Endometrial microvascular endothelial cells (primary cell): ENCODE results near the gene AHCTF1. TPM values are rescaled to one million over a fixed set of nuclear protein-coding genes. Genes with fewer than 3 reads are reported as not detected.
"Not testable (repeated sequence)": the region's sequence is repeated elsewhere in the genome, so short reads cannot be mapped to it uniquely, and the experiment has no call there.

Experiments
- in situ Hi-C: cut with HindIII; loops from 2 replicates; pipeline ENCODE4 v1.10.0; 2017; ENCODE audit warnings: low sequenced_read_pairs, low pct_unique_long_range_greater_than_20kb; ENCODE audit errors: inconsistent ontology term
- total RNA-seq: library from RNA; depleted of rRNA; stranded (reverse); fragments of >200 nt; gene quantifications from one replicate; pipeline ENCODE4 v1.2.3, GENCODE V29; 2015; ENCODE audit errors: inconsistent ontology term

The AHCTF1 gene
- total RNA-seq, 1 donor from 2014 or later: 26.5 TPM

DNA sequence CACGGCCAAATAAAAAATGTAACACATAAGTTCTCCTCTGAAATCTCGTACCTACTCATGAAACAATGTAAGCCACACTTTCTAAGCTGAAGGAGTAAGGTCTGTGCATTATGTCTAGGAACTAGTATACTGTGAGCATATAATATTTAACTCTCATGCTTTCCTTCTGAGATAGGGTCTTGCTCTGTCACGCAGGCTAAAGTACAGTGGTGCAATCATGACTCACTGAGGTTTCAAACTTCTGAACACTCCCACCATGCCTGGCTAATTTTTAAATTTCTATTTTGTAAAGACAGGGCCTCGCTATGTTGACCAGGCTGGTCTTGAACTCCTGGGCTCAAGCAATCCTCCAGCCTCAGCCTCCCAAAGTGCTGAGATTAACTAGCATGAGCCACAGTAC, 71.3 kb downstream of the AHCTF1 start:
- in situ Hi-C loops: no loop called here

DNA sequence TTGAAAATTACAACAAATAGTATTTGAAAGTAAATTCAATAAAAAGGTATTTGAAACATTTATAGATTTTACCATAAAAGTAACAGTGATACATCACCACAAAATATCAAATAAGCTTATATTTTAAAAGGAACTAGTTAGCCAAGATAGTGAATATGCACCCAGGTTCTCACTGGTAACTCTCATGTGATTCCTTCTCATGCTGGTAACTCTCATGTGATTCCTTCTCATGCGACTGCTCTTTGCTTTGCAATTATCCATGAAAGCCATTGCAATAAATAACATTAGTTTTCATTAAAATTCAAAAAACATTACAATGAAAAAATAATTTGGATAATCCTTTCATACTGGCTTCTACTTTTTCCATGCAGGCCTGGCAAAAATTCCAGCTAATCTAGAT, 75.4 kb downstream of the AHCTF1 start:
- in situ Hi-C loops: no loop called here

DNA sequence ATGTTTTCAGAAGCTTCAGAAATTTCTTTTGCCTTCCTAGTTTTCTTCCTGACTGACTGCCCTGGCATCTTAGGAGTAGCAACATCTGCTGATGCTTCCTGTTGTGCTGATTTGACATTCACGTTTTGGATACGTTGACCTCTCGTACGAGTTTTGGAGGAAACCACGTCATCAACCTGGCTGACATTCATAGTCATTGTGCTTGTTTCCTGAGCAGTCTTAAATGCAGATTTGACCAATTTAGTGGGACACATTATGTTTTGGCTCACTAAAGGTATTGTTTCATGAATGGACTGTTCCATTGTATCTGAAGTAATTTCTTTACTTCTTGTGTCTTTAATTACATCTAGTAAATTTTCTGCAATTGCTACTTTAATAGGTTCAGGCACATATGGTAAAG, 81.1 kb downstream of the AHCTF1 start:
- in situ Hi-C loops: not testable (repeated sequence)

DNA sequence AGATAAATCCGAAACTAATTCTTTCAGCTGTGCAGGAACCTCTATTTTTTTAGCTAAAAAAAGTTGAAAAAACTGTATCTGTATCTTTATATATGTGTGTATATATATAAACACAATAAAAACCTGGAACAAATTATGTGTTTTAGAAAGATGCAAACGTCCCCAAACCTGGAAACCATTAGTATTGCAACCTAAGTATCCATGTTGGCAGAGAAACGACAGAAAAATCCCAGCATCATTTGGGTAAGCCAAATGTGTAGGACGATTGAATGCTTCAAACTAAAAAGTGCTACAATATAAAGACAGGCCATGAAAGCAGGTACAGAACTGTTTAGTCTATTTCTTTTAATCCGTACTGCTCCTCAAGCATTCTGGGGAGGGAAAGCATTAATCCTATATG, 87.9 kb downstream of the AHCTF1 start:
- in situ Hi-C loops: no loop called here

DNA sequence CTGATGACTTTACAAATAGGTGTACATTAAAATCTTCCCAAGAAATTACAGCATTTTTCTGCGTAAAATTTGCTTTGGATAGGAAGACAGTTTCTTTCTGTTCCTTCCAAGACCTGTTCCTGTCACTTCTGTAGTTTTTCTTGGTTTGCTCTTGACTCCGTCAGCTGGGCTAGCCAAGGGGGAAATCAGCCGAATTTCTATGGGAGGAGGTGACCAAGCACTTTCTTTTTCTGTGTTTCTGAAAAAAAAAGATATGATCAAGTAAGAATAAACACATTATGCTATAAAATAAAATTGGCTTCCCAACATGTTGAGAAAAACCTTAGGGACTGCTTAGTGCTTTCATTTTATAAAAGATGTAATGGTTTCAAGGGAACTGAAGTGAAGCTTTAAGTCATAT, 91.0 kb downstream of the AHCTF1 start:
- in situ Hi-C loops: not testable (repeated sequence)

DNA sequence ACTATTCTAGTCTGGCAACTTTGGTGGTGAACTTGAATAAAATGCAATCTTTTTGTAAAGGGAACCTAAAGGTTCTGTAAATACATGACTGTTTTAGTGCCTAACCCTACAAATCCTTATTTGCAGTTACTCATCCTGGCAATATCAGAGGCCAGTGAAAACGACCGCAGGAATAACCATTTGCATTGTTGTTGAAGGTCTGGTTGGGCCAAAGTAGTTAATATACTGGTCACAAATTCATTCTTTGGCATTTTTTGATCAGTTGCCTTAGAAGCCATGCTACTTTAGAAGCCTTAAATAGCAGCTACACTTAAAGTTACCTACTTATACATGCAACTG, 93.7 kb downstream of the AHCTF1 start:
- in situ Hi-C loops: no loop called here

DNA sequence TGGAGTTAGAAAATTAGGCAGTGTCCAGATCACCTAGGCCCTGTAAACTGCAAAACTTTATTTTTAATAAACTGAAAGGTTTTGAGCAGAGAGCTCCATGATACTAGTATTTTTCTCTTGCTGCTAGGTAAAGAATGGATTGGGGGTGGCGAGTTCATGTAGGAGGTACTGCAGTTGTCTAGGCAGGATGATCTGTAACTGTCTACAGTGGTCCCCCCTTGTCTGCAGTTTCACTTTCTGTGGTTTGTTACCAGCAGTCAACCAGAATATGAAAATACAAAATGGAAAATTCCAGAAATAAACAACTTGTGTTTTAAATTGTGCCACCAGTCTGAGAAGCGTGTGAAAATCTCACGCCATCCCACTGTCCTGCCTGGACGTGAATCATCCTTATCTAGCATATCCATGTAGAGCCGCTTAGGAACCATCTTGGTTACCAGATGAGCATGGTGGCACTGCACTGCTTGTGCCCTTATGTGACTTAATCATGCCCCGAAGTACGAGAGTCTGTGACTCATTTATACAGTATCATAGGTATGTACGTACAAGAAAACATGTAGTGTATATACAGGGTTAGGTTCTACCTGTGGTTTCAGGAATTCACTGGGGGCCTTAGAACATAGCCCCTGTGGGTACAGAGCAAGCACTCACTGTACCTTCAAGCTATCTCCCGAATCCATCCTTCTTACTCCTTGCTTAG, 94.2 kb downstream of the AHCTF1 start:
- in situ Hi-C loops: no loop called here

DNA sequence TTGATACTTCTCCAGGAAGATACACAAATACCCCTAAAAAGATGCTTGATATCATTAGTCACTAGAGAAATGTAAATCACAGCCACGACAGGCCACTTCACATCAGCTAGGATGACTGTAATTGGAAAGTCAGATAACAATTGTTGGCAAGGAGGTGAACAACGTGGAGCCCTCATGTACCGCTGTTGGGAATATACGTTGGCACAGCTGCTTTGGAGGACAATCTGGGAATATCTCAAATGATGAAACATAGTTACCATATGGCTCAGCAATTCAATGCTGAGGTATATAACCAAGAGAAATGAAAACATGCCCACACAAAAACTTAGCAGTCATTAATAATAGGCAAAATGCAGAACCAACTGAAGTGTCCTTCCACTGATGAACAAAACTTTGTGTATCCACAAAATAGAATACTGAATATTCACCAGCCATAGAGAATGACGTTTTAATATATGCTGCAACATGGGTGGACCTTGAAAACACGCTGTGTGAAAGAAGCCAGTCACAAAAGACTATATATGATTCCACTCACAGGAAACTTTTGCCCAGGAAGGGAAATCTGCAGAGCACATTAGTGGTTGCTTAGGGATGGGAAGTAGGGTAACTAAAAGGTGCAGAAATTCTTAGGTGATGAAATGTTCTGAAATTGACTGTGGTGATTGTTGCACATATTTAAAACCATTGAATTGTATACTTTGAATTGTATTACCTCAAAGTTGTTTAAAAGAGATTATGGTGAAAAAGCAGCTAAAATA, 95.4 kb downstream of the AHCTF1 start:
- in situ Hi-C loops: no loop called here

DNA sequence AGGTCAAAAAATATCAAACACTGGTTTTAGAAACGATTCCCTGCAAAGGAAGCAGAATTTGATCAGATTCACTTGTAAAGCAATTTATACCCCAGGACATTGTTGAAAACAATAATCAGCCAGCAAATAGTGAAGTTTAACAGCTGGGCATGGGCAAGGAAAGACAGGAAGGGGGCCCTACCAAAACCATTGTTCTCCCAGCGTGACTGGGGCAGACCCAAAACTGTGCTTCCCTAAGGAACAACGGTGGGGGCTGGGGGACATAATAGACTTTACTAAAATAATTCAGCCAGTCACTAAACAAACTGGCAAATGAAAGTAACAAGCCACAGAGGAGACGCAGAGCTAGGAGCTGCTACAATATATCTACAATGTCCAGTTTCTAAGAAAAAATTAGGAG, 100.2 kb downstream of the AHCTF1 start:
- in situ Hi-C loops: no loop called here

DNA sequence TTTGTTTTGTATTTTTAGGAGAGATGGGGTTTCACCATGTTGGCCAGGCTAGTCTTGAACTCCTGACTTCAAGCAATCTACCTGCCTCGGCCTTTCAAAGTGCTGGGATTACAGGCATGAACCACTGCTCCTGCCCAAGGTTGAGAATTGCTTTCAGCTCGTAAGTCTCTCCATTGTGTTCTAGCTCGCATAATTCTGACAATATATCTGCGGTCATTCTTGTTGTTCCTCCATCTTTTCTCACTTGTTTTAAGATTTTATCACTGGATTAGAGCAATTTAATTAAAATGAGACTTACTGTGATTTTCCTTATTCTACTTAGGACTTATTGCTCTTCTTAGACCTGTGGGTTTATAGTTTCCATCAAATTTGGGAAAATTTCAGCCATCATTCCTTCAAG, 102.9 kb downstream of the AHCTF1 start:
- in situ Hi-C loops: no loop called here

DNA sequence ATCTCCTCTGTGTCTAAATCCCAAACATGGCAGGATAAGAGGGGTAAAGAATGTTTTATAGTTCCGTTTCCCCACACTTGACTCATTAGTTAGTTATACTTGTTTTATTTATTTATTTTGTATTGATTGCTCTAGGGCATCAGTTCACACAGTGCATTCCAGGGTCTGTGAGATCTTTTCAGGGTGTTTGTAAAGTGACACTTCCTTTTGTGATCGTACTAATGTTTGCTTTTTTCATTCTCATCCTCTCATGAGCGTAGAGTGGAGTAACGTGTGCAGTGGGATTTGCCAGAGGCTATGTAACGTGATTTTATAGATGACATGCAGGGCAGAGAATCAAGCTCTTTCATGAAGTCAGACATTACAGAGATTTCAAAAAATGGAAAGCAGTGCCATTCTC, 104.4 kb downstream of the AHCTF1 start:
- in situ Hi-C loops: no loop called here

DNA sequence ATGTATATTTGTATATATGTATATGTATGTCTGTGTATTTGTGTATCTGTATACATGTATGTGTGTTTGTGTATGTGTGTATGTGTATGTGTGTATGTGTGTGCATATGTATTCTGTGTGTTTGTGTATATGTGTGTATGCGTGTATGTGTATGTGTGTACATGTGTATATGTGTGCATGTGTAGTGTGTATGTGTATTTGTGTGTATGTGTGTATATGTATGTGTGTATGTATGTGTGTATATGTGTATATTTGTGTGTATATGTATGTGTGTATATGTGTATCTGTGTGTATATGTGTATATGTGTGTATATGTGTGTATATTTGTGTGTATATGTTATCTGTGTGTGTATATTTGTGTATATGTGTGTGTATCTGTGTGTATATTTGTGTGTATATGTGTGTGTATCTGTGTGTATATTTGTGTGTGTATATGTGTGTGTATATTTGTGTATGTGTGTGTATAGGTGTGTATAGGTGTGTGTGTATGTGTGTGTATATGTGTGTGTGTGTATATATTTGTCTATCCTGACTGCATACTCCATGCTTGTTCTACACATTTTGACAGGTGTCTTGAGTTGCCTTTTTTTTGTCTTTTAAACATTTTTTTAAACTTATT, 106.1 kb downstream of the AHCTF1 start:
- in situ Hi-C loops: no loop called here

DNA sequence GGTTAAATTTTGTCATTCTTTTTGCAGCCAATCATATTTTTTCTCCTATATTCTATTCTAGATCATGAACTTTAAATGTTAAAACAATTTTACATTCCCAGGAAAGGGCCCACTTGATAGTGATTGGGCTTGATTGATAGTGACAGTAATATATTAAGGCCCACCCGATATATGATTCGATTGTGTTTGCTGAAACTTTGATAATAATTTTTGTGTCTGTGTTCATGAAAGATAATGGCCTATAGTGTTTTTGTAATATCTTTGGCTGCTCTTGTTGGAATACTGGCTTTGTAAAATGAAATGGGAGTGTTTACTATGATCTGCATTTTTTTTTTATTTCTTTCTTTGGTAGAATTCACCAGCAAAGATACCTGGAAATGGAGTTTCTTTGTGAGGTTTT, 107.2 kb downstream of the AHCTF1 start:
- in situ Hi-C loops: no loop called here

DNA sequence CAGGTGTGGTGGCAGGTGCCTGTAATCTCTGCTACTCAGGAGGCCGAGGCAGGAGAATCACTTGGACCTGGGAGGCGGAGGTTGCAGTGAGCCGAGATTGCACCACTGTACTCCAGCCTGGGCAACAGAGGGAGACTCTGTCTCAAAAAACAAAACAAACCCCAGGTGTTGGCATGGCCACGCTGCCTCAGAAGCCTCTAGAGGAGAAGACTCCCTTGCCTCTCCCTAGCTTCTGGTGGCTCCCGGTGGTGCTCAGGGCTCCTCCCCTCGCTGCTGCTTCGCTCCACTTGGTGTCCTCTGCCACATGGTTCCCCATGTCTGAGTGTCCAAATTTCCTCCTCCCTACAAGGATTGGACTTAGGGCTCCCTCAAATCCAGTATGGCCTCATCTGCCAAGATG, 109.6 kb downstream of the AHCTF1 start:
- in situ Hi-C loops: not testable (repeated sequence)

DNA sequence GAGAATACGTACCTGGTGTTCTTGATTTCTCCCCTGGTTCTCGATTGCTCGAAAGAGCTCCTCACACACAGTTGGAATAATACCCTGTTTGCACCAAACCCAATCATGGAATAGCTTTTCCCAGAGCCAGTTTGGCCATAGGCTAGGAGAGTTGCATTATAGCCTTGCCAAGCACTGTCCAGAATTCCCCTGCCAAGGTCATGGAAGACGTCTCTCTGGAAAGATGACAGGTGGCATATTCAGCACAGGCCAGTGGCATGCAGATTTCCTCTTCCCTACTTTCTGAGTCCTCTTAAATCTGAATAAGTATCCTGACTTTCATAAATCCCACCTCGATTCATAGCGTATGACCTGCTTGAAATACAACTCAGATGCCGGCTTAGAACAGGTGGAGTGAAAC, 111.1 kb downstream of the AHCTF1 start:
- in situ Hi-C loops: no loop called here

DNA sequence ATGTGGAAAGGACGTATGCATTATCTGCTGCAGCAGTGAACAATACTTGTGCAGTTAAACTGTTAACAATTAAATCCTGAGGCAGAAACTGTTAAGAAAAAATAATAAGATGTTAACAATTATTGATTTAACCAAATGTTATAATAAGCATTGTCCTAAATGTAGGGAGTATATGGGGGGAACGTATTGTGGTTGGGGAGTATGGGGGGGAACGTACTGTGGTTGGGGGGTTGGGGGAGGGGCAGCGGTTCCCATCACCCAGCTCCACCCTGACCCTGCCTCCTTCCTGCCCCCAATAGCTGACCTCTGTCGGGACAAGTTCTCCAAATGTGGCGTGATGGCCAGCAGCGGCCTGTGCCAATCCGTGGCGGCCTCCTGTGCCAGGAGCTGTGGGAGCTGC, 114.0 kb downstream of the AHCTF1 start:
- in situ Hi-C loops: not testable (repeated sequence)

DNA sequence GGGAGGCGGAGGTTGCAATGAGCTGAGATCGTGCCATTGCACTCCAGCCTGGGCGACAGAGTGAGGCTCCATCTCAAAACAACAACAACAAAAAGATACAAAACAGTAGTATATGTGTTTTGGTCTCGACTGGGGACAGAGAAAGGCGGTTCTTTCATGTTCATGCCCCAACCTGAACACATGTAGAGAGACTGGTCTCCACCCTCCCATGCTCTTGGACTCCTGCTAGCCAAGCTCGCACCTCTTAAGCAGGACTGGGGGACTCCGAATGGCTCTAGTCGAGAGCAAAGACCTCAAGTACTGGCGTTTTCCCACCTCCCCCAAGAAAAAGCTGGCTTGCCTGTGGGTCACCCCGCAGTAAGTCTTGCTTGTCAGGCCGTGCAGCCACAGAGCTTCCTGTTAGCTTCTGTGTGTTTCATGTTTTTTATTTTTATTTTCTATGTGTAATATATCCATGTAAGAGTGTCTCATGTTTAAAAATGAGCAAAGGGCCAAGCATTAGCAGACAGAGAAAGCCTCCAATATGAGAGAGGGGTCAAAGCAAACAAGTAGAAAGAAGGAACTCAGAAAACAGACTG, 116.0 kb downstream of the AHCTF1 start:
- in situ Hi-C loops: no loop called here

DNA sequence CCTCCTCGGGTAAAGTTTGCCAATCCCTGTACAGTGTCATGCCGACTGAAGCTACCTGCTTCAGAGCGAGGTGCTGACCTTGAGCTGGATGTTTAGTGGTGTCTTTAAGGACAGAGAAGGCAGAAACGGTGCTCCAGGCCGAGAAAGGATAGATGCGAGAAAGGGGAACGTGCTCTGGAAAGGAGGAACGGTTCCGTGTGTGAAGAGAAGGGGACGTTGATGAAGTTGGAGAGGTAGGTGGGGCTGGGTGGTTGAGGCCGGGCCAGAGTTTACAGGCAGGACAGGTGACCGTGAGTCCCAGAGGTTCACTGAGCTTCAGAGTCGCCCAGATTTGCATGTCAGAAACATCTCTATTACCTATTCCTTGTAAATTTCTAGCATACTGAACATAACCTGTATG, 116.9 kb downstream of the AHCTF1 start:
- in situ Hi-C loops: no loop called here

DNA sequence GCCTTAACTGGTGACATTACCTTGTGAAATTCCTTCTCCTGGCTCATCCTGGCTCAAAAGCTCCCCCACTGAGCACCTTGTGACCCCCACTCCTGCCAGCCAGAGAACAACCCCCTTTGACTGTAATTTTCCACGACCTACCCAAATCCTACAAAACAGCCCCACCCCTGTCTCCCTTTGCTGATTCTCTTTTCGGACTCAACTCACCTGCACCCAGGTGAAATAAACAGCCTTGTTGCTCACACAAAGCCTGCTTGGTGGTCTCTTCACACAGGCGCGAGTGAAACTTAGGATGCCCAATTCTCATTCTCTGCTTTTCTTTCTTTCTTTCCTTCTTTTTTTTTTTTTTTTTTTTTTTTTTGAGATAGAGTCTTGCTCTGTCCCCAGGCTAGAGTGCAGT, 118.4 kb downstream of the AHCTF1 start:
- in situ Hi-C loops: not testable (repeated sequence)

DNA sequence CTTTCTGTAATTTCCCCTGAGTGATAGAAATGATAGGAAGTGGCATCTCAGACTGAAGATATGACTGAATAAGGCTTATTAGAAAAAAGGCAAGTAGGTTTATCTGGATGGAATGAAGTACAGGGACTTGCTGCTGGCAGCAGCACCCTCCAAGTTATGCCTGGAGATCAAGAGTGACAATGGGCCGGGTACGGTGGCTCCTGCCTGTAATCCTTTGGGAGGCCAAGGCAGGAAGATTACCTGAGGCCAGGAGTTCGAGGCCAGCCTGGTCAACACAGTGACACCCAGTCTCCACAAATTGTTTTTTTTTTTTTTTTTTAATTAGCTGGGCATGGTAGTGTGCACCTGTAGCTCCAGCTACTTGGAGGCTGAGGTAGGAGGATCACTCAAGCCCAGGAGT, 119.8 kb downstream of the AHCTF1 start:
- in situ Hi-C loops: no loop called here
